Caco-2 (cell line): Measurements from ENCODE around the gene PCBP4. TPM values are rescaled to one million over a fixed set of nuclear protein-coding genes. Genes with fewer than 3 reads are reported as not detected.
"Not testable (repeated sequence)": the region's sequence is repeated elsewhere in the genome, so short reads cannot be mapped to it uniquely, and the experiment has no call there.

Experiments
- BruUV-seq: library from RNA; stranded (reverse); fragments of 400-500 nt; replicated peaks from 2 replicates; lab custom pipeline; 2021; lab: Mats Ljungman, UMichigan
- CTCF ChIA-PET: fragments of 300-600 bp; sonication (Branson Sonifier 250); formaldehyde crosslinking; loops from one replicate; lab custom pipeline; 2022; ENCODE audit warnings: antibody characterized with exemption; lab: Charles Lee
- POLR2A ChIA-PET: fragments of 300-600 bp; sonication (Branson Sonifier 250); formaldehyde crosslinking; loops from one replicate; lab custom pipeline; 2022; ENCODE audit warnings: antibody characterized with exemption; lab: Charles Lee
- DNase-seq, 2 experiments: peaks; one replicate each; pipeline versions ENCODE4 v3.0.0 to v3.0.0-alpha.2; 2020 to 2022
- H3K27me3 ChIP-seq: replicated peaks from 2 replicates; pipeline ENCODE4 v1.6.0; 2011; ENCODE audit warnings: low read length; ENCODE audit not compliant: control insufficient read depth, insufficient read depth
- H3K36me3 ChIP-seq: 2 replicates; pipeline ENCODE4 v1.5.1; 2011; ENCODE audit warnings: low read length; ENCODE audit not compliant: control insufficient read depth, insufficient read depth
- H3K4me1 ChIP-seq: fragments of 250-450 bp; sonication (Bioruptor Pico); 2 replicates; pipeline ENCODE4 v1.5.1; 2020; ENCODE audit warnings: mild to moderate bottlenecking
- H3K4me3 ChIP-seq: 2 replicates; pipeline ENCODE4 v1.5.1; 2011; ENCODE audit warnings: low read depth, mild to moderate bottlenecking, control low read depth, low read length
- H3K9me3 ChIP-seq: fragments of 250-450 bp; sonication (Bioruptor Pico); 2 replicates; pipeline ENCODE4 v1.5.1; 2020; ENCODE audit warnings: mild to moderate bottlenecking, moderate library complexity
- H3K27ac Mint-ChIP-seq: one replicate; pipeline ENCODE4 v1.8.0; 2022; ENCODE audit warnings: mixed read lengths; ENCODE audit not compliant: unreplicated experiment
- H3K27me3 Mint-ChIP-seq: one replicate; pipeline ENCODE4 v1.8.0; 2022; ENCODE audit warnings: mixed read lengths; ENCODE audit not compliant: insufficient read depth, unreplicated experiment
- H3K36me3 Mint-ChIP-seq: one replicate; pipeline ENCODE4 v1.8.0; 2022; ENCODE audit warnings: mild to moderate bottlenecking, mixed read lengths; ENCODE audit not compliant: insufficient read depth, unreplicated experiment
- H3K4me1 Mint-ChIP-seq: one replicate; pipeline ENCODE4 v1.8.0; 2022; ENCODE audit warnings: low read depth, mixed read lengths; ENCODE audit not compliant: unreplicated experiment
- H3K4me3 Mint-ChIP-seq: one replicate; pipeline ENCODE4 v1.8.0; 2022; ENCODE audit warnings: mild to moderate bottlenecking, moderate library complexity, mixed read lengths; ENCODE audit not compliant: unreplicated experiment
- H3K9me3 Mint-ChIP-seq: one replicate; pipeline ENCODE4 v1.8.0; 2022; ENCODE audit warnings: mixed read lengths; ENCODE audit not compliant: unreplicated experiment
- intact Hi-C: fragments of 100-400 bp; cut with micrococcal nuclease; formaldehyde crosslinking; loops from one replicate; pipeline ENCODE4 v1.10.0; 2022; ENCODE audit not compliant: unreplicated experiment
- total RNA-seq: library from RNA; stranded (reverse); gene quantifications from 2 replicates; pipeline ENCODE4 v1.2.3, GENCODE V29; 2022
- TF ChIP-seq, protein P1 (sequence below), 2 experiments: fragments of 200-600 bp in 1 of 2; IDR thresholded peaks; 1 replicate in 1 of 2; 2 replicates in 1 of 2; pipeline versions ENCODE4 v1.5.1 to v1.8.0; 2011 to 2022; ENCODE audit warnings: antibody characterized with exemption in 1 of 2, control low read depth in 1 of 2, inconsistent platforms in 1 of 2, low read depth in 1 of 2, low read length in 1 of 2, mild to moderate bottlenecking in 1 of 2, moderate library complexity in 1 of 2; ENCODE audit not compliant: insufficient read depth in 1 of 2, severe bottlenecking in 1 of 2, unreplicated experiment in 1 of 2

PCBP4 gene
- total RNA-seq, 1 experiment from 2014 or later = 46.5 TPM

DNA sequence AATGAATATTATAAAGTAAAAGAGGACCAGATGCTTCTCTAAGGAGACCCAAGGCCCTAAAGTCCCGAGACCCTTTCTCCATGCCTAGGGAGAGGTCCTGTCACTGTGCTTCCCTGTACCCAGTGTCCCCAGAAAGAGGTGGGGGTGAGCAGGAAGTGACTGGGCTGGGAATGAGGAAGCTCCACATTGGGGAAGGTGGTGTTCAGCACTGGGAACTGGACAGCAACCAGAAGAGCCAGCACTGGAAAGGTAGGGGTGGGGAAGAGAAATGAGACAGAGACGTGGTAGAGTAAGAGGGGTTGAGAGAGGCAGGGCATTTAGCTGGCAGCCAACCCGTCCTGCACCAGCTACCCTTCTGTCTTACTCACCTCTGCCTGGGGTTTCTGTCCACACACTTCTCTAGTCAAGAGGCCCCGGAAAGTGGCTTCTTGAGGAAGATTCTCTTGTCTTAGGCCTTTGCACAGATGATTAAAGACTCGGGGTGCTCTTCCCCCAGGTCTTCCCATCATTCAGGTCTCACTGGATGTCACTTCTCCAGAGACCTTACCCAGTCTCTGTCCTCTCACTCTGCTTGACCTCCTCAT lies 37.7 kb downstream of the PCBP4 start:
- Histone ChIP-seq H3K9me3 (no peaks in the 10 kb centered on the region), H3K27me3 (no peaks in the 10 kb centered on the region), H3K4me3 (no peak overlapping the region), H3K4me1 (no peaks in the 10 kb centered on the region), H3K36me3 (no peaks in the 10 kb centered on the region)
- Mint-ChIP-seq H3K27me3 (no peaks in the 10 kb centered on the region), H3K27ac (no peak overlapping the region), H3K4me1 (no peaks in the 10 kb centered on the region), H3K9me3 (no peaks in the 10 kb centered on the region), H3K4me3 (no peak overlapping the region), H3K36me3 (peaks cover 21% of the 10 kb centered on the region)
- ChIA-PET CTCF (no interaction called here), POLR2A (interaction anchor here (0.5 kb wide), 1 partner anchor 226 kb away, joined by 7 read pairs; no protein-coding TSS in a partner anchor)
- TF ChIP-seq, protein P1, sequence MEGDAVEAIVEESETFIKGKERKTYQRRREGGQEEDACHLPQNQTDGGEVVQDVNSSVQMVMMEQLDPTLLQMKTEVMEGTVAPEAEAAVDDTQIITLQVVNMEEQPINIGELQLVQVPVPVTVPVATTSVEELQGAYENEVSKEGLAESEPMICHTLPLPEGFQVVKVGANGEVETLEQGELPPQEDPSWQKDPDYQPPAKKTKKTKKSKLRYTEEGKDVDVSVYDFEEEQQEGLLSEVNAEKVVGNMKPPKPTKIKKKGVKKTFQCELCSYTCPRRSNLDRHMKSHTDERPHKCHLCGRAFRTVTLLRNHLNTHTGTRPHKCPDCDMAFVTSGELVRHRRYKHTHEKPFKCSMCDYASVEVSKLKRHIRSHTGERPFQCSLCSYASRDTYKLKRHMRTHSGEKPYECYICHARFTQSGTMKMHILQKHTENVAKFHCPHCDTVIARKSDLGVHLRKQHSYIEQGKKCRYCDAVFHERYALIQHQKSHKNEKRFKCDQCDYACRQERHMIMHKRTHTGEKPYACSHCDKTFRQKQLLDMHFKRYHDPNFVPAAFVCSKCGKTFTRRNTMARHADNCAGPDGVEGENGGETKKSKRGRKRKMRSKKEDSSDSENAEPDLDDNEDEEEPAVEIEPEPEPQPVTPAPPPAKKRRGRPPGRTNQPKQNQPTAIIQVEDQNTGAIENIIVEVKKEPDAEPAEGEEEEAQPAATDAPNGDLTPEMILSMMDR (IDR thresholded peaks at IDR 0.05; ENCODE audit: insufficient read depth in 1 of 2, low read depth in 1 of 2, low read length in 1 of 2, severe bottlenecking in 1 of 2, unreplicated experiment in 1 of 2) = no peak
- no TSS peak for BruUV-seq
- DNase-seq = peak in 1 of 2 experiments; percentile 32
- intact Hi-C loops = no loop called here

DNA sequence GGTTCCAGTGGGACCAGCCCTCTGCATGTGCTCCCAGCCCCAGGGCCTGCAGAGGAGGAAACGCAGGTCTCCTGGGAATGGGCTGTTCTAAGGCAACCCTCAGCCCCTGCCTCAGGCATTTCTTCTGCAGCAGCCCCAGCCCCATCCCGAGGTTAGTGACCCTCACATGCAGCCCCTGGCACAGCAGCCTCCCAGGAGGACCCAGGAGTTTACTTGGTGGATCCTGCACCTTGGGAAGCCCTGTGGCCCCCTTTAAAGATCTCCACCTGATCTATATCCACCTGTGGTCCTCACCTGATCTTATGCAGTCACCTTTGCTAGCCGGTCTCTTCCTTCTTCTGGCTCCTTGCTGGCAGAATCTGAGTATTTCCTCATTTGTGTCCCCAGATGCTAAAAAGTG lies 38.3 kb downstream of the PCBP4 start:
- CTCF ChIA-PET, BruUV-seq, H3K36me3 ChIP-seq, H3K27me3 Mint-ChIP-seq, H3K9me3 Mint-ChIP-seq, intact Hi-C loops, DNase-seq, H3K27me3 ChIP-seq, H3K27ac Mint-ChIP-seq, H3K4me3 ChIP-seq, H3K4me1 Mint-ChIP-seq, H3K9me3 ChIP-seq, H3K4me3 Mint-ChIP-seq, H3K4me1 ChIP-seq: not testable (repeated sequence)
- peaks cover 16% of the 10 kb centered on the region for H3K36me3 Mint-ChIP-seq
- POLR2A ChIA-PET = interaction anchor here (0.5 kb wide), 1 partner anchor 225 kb away, joined by 7 read pairs; no protein-coding TSS in a partner anchor

DNA sequence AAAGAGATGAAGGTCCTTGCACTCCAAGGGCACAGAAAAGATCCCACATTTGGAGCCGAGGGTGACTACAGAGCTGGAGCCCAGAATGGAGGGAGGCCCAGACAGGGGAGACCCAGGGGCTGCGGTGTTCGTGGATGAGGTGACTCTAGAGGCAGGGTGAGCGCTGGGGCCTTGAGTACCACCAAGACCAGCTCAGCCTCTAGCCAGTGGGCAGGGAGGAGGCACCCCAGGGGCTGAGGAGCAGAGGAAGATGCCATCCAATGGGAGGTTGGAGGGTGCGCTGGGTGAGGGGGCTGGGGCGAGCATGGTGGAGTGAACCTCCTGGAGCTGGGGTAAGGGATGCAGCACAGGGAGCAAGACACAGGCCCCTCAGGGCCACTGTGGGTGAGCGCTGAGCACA lies 38.8 kb downstream of the PCBP4 start:
- ChIA-PET POLR2A (no interaction called here), CTCF (no interaction called here)
- Mint-ChIP-seq H3K27me3 (no peaks in the 10 kb centered on the region), H3K4me3 (no peak overlapping the region), H3K36me3 (peaks cover 10% of the 10 kb centered on the region), H3K27ac (no peak overlapping the region), H3K9me3 (no peaks in the 10 kb centered on the region), H3K4me1 (no peaks in the 10 kb centered on the region)
- Histone ChIP-seq H3K9me3 (no peaks in the 10 kb centered on the region), H3K4me1 (no peaks in the 10 kb centered on the region), H3K27me3 (no peaks in the 10 kb centered on the region), H3K4me3 (no peak overlapping the region), H3K36me3 (no peaks in the 10 kb centered on the region)
- BruUV-seq = no TSS peak
- no peak for DNase-seq
- TF ChIP-seq, protein P1 (IDR thresholded peaks at IDR 0.05; ENCODE audit: insufficient read depth in 1 of 2, low read depth in 1 of 2, low read length in 1 of 2, severe bottlenecking in 1 of 2, unreplicated experiment in 1 of 2) = no peak
- intact Hi-C loops = no loop called here
